ENCODE results near the gene CPE.

The CPE gene

DNA sequence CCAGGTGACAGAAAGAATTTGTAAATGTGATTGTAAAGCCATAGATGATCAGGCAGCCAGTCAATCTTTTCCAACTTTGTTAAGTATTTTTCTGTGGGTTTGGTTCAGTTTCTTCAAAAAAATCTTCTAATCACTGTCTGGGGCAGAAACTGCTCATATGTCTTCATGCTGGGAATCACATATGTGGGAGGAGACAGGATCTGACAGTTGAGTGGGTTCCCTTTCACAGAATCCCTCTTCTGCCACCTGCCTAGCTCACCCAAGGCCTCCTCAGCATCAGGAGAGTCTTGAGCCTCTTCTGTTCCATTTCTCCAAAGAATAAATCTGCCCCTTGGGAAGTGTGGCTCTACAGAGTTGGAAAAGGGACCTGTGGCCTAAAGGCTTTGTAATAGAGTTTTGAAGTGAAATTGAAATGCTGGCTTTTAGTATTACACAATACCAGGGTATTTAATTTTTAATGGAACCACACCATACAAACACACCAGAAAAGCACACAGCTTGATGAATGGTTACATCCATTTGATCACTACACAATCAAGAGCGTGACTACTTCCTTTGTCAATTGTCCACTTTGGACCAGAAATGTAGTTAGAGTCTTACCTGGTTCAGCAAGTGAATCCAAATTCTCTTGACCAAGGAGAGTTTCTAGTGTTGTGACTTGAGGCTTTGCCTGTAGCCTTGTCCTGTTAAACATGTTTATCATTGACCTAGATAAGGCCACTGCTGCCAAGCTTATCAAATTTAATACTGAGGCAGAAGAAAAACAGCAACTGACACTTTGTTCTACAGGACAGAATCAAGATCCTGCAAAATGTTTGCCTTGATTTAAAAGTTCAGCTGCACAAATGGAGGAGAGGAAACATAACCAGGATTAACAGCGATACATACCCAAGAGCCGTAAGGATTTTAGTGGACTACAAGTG, 30.9 kb upstream of the CPE start:
- DNase-seq: no peak
- no peak for TF ChIP-seq CTCF (IDR thresholded peaks at IDR 0.05)
- peaks cover 5% of the 10 kb centered on the region for H3K36me3 Mint-ChIP-seq (ENCODE audit: low read depth)
- no peak overlapping the region for H3K4me3 Mint-ChIP-seq
- peaks cover 17% of the 10 kb centered on the region for H3K27me3 Mint-ChIP-seq (ENCODE audit: low read depth, poor library complexity)
- peaks cover 12% of the 10 kb centered on the region for H3K9me3 Mint-ChIP-seq
- H3K27ac Mint-ChIP-seq: no peak overlapping the region
- no peaks in the 10 kb centered on the region for H3K4me1 Mint-ChIP-seq

DNA sequence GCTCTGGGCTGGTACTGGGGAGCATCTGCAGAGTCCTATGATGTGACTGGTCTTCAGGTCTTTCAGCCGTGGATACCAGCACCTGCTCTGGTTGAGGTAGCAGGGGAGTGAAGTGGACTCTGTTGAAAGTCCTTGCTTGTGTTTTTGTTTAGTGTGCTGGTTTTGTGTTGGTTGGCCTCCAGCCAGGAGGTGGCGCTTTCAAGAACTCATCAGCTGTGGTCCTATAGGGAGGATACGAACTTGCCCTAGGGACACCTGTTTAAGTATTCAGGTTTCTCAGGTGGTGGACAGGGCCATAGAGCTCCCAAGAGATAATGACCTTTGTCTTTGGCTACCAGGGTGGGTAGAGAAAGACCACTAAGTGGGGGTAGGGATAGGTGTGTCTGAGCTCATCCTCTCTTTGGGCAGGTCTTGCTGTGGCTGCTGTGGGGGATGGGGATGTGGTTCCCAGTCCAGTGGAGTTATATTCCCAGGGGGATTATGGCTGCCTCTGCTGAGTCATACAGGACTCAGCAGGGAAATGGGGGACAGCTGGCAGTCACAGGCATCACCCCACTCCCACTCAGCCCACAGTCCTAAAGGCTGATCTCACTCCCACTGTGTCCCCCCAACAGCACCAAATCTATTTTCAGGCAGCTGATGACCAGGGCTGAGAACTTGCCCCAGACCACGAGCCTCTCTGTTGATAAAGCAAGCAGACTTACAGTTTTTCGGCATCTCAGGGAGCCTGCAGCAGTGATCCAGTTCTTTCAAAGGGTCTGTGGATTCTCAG, 27.3 kb upstream of the CPE start:
- Mint-ChIP-seq H3K4me1 (no peaks in the 10 kb centered on the region), H3K27me3 (ENCODE audit: low read depth, poor library complexity) (peaks cover 17% of the 10 kb centered on the region), H3K27ac (no peak overlapping the region), H3K9me3 (peaks cover 14% of the 10 kb centered on the region), H3K4me3 (no peak overlapping the region), H3K36me3 (ENCODE audit: low read depth) (no peaks in the 10 kb centered on the region)
- no peak for TF ChIP-seq CTCF (IDR thresholded peaks at IDR 0.05)
- no peak for DNase-seq

DNA sequence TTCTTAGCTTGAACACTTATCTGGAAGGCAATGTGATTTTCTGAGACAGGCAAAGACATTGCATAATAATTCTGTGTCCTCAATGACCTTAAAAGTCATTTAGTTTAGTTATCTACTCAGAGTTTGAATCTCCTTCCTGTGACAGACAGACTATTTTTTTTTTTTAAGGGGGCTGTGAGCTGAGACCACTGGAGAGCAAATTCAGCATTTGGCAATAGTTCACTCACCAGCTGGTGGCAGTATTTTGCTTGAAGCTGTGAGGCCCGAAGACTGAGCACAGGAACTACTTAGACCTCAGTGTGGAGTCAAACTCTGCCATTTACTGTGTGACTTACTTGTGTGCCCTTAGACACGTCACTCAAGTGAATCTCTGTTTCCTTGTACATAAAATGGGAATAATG, 22.9 kb upstream of the CPE start:
- H3K4me3 Mint-ChIP-seq: no peak overlapping the region
- peak; percentile 48 for DNase-seq
- no peaks in the 10 kb centered on the region for H3K36me3 Mint-ChIP-seq (ENCODE audit: low read depth)
- H3K27me3 Mint-ChIP-seq (ENCODE audit: low read depth, poor library complexity): peaks cover 5% of the 10 kb centered on the region
- no peaks in the 10 kb centered on the region for H3K4me1 Mint-ChIP-seq
- TF ChIP-seq CTCF (IDR thresholded peaks at IDR 0.05): peak; percentile 43
- H3K9me3 Mint-ChIP-seq: peaks cover 9% of the 10 kb centered on the region
- H3K27ac Mint-ChIP-seq: no peak overlapping the region

DNA sequence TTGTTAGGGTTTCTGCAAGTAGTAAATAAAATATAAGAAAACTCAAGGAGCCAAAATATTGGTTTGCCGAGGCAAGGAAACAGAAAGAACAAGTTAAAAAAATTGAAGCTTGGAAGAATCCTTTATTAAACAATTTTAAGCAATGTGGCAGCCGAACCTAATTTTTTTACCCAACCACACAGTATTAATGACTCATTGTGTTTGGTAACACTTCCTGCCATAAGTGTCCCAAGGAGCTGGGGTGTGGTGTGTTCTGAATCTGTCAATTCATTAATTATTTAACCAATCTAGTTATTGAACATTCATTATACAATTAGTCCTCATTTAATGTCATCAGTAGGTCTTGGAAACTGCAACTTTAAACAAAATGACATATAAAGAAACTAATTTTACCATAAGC, 19.3 kb upstream of the CPE start:
- TF ChIP-seq CTCF (IDR thresholded peaks at IDR 0.05): no peak
- Mint-ChIP-seq H3K27me3 (ENCODE audit: low read depth, poor library complexity) (peaks cover 3% of the 10 kb centered on the region), H3K27ac (no peak overlapping the region), H3K4me3 (no peak overlapping the region), H3K36me3 (ENCODE audit: low read depth) (no peaks in the 10 kb centered on the region), H3K4me1 (no peaks in the 10 kb centered on the region), H3K9me3 (no peaks in the 10 kb centered on the region)
- no peak for DNase-seq

GRCh38 chr4:165360041-165360695, 18.6 kb upstream of the CPE start:
- DNase-seq: no peak

More at GRCh38 chr4:165360041-165360695, 18.6 kb upstream of the CPE start:
- Mint-ChIP-seq H3K4me3 (no peak overlapping the region), H3K27me3 (ENCODE audit: low read depth, poor library complexity) (peaks cover 3% of the 10 kb centered on the region), H3K36me3 (ENCODE audit: low read depth) (no peaks in the 10 kb centered on the region), H3K27ac (no peak overlapping the region), H3K4me1 (no peaks in the 10 kb centered on the region), H3K9me3 (no peaks in the 10 kb centered on the region)
- TF ChIP-seq CTCF (IDR thresholded peaks at IDR 0.05): no peak
